Left ventricle myocardium inferior (tissue), 1 donor: Measurements from ENCODE around the gene CFAP61. TPM values are rescaled to one million over a fixed set of nuclear protein-coding genes. Genes with fewer than 3 reads are reported as not detected.

Experiments
- DNase-seq: peaks from one replicate; pipeline ENCODE4 v3.0.0-alpha.2; 2020
- H3K27ac ChIP-seq: fragments of 200-600 bp; replicated peaks from 2 replicates; pipeline ENCODE4 v1.8.0; 2021
- H3K27me3 ChIP-seq: fragments of 200-600 bp; 2 replicates; pipeline ENCODE4 v1.8.0; 2021; ENCODE audit warnings: low read depth
- H3K36me3 ChIP-seq: fragments of 200-600 bp; 2 replicates; pipeline ENCODE4 v1.8.0; 2021
- H3K4me1 ChIP-seq: fragments of 200-600 bp; 2 replicates; pipeline ENCODE4 v1.8.0; 2021
- H3K4me3 ChIP-seq: fragments of 200-600 bp; 2 replicates; pipeline ENCODE4 v1.8.0; 2021; ENCODE audit warnings: mild to moderate bottlenecking, moderate library complexity
- H3K9me3 ChIP-seq: fragments of 200-600 bp; replicated peaks from 2 replicates; pipeline ENCODE4 v1.8.0; 2021
- intact Hi-C: fragments of 100-400 bp; cut with micrococcal nuclease; formaldehyde crosslinking; loops from one replicate; pipeline ENCODE4 v1.11.0; 2022
- total RNA-seq: library from RNA; stranded (reverse); fragmentation: NEBNext Ultra II Directional; extraction: Animal tissue kit (Norgen Biotek cat#: 25700); gene quantifications from one replicate; pipeline ENCODE4 v1.2.1, GENCODE V29; 2021
- TF ChIP-seq, protein P1 (sequence below): fragments of 200-600 bp; IDR thresholded peaks from 2 replicates; pipeline ENCODE4 v1.8.0; 2021; ENCODE audit warnings: antibody characterized with exemption, mild to moderate bottlenecking, borderline replicate concordance
- donor health status: DM: no; HTN: yes; CAD: no; lungs with severe emphysema.

Gene CFAP61
- total RNA-seq, 1 donor from 2014 or later: 54.8 TPM

DNA sequence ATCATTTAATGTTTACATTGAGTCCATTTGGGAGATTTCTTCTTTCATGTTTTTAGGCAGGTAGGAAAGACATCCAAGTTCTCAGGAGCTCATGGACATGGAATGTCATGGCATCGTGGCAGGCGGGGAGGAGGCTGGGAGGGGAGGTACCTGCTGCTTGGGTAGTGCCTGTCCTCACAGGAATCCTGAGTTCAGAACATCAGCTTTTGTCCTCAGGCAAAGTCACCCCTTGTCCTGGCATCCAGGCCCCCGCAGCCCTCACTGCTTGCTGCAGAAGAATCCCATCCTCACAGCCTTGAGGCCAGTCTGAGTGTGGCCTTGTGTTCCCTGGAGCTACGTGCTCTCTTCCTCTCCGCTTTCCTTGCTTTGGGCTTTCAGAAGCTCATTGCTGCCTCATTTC is 157.4 kb downstream of the CFAP61 start:
- Histone ChIP-seq H3K4me1 (peaks cover 68% of the 10 kb centered on the region), H3K27ac (peak overlapping the region; percentile 87), H3K27me3 (peaks cover 10% of the 10 kb centered on the region)

DNA sequence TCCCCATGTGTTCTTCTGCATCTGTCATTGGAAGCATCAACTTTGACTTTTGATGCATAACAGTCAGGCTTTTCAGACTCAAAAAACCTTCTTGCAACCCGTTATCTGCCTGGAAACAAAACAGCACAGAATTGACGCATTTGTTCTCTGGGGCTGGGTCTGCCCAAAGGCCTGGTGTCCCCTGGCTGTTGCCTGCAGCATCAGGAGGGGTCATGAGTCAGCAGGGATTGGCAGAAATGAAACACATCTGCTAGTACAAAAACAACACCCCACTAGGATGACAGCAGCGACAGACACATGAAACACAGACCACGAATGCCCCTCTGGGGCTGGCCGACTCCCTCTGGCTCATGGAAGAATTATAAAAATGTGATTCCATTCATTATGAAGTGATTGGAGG is 158.0 kb downstream of the CFAP61 start:
- H3K4me1 ChIP-seq: peaks cover 66% of the 10 kb centered on the region
- peaks cover 7% of the 10 kb centered on the region for H3K27me3 ChIP-seq
- DNase-seq: no peak
- peak overlapping the region; percentile 87 for H3K27ac ChIP-seq
- intact Hi-C loops: no loop called here
- H3K4me3 ChIP-seq: no peak overlapping the region
- no peaks in the 10 kb centered on the region for H3K9me3 ChIP-seq
- TF ChIP-seq, protein P1, sequence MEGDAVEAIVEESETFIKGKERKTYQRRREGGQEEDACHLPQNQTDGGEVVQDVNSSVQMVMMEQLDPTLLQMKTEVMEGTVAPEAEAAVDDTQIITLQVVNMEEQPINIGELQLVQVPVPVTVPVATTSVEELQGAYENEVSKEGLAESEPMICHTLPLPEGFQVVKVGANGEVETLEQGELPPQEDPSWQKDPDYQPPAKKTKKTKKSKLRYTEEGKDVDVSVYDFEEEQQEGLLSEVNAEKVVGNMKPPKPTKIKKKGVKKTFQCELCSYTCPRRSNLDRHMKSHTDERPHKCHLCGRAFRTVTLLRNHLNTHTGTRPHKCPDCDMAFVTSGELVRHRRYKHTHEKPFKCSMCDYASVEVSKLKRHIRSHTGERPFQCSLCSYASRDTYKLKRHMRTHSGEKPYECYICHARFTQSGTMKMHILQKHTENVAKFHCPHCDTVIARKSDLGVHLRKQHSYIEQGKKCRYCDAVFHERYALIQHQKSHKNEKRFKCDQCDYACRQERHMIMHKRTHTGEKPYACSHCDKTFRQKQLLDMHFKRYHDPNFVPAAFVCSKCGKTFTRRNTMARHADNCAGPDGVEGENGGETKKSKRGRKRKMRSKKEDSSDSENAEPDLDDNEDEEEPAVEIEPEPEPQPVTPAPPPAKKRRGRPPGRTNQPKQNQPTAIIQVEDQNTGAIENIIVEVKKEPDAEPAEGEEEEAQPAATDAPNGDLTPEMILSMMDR: no peak
- H3K36me3 ChIP-seq: no peaks in the 10 kb centered on the region

More for the DNA sequence above, 157.4 kb downstream of the CFAP61 start:
- Histone ChIP-seq H3K9me3 (no peaks in the 10 kb centered on the region), H3K4me3 (no peak overlapping the region), H3K36me3 (no peaks in the 10 kb centered on the region)
- no peak for DNase-seq
- TF ChIP-seq, protein P1: no peak
- intact Hi-C loops: no loop called here

DNA sequence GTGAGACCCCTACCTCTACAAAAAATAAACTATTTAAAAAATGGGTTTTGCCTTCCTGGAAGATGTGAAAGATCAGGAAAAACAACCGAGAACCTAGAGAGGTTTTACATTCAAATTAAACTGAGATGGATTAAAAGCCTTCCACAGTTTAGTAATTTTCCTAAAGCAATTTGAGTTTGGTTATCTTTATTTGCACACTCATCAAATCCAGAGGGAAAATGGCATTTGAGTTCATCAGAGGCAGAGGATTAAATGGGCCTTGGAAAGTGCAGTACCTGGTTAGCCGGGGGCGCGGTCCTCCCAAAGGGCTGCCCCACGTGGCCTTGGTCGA is 158.6 kb downstream of the CFAP61 start:
- TF ChIP-seq, protein P1: no peak
- peak overlapping the region; percentile 87 for H3K27ac ChIP-seq
- intact Hi-C loops: no loop called here
- peaks cover 61% of the 10 kb centered on the region for H3K4me1 ChIP-seq
- H3K9me3 ChIP-seq: no peaks in the 10 kb centered on the region
- peaks cover 4% of the 10 kb centered on the region for H3K27me3 ChIP-seq
- DNase-seq: no peak
- H3K36me3 ChIP-seq: no peaks in the 10 kb centered on the region
- no peak overlapping the region for H3K4me3 ChIP-seq

DNA sequence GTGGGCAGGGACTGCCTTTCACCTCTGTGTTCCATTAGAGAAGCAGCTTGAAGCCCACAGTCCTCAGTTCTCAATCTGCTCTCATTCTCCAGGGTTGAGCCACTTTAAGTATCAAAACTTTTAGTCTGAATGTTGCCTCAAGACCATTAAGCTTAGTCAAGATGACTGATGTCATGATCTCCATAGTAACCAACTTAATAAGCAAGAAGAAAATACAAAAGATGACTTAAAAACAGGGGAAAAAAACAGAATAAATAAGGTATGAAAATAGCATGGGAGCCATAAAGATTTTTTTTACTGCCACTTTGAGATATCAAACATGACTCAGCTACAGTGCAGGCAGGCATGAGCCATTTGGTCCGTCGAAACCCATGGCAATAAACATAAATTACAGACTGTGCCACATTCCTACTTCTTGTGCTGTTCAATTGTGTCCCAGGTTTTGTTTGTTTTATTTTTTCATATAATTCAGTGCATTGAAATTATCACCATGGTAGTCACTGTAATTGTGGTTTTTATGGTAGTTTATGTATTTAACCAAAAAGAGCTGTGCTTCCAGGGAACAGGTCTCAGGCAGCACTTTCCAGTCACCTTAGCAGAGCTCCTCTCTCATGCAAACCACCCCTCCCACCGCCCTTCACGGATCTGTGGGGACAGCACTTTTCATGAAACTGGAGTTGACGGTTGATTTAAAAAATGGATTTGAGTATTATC is 159.1 kb downstream of the CFAP61 start:
- Histone ChIP-seq H3K36me3 (no peaks in the 10 kb centered on the region), H3K4me1 (peaks cover 57% of the 10 kb centered on the region), H3K27ac (peak overlapping the region; percentile 87), H3K9me3 (no peaks in the 10 kb centered on the region), H3K27me3 (peaks cover 4% of the 10 kb centered on the region), H3K4me3 (no peak overlapping the region)
- intact Hi-C loops: no loop called here
- DNase-seq: no peak
- TF ChIP-seq, protein P1: no peak

DNA sequence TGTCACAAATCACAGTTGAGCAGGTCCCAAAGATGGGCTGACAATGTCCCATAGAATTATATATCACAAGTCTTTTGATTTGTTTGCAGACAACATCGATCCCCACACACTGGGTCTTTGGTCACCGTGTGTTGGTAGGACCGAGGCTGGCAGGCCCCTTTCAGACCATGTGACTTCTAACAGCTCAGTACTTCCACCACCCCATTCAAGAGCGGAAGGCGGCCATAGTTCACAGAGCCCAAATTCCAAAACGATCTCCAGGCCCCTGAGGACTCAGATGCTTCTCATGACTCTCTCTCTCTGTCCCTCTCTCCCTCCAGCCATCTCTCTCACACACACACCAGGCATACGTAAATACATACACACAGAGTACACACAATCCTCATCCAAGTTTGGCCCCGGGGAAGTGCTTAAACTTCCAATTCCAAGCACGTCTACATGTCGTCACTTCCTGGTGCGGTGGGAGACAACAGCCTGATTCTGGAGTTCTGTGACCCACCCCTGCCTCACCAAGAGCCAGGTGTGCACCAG is 159.7 kb downstream of the CFAP61 start:
- Histone ChIP-seq H3K4me1 (peaks cover 57% of the 10 kb centered on the region), H3K36me3 (no peaks in the 10 kb centered on the region), H3K9me3 (no peaks in the 10 kb centered on the region), H3K27me3 (peaks cover 4% of the 10 kb centered on the region), H3K27ac (peak overlapping the region; percentile 87), H3K4me3 (no peak overlapping the region)
- TF ChIP-seq, protein P1: no peak
- DNase-seq: no peak
- intact Hi-C loops: no loop called here
